Posterior vena cava (tissue), 2 donors: ENCODE data around the gene KCND3. TPM values are rescaled to one million over a fixed set of nuclear protein-coding genes. Genes with fewer than 3 reads are reported as not detected.

ENCODE experiments used
- DNase-seq: peaks from one replicate; pipeline ENCODE4 v3.0.0-alpha.2; 2020; ENCODE audit warnings: low spot score
- intact Hi-C, 2 donors: fragments of 100-400 bp; cut with DNase I; formaldehyde crosslinking; loops; one replicate each; pipeline versions ENCODE4 v1.14.1 to v1.14.2; 2022 to 2023
- total RNA-seq, 2 donors: library from RNA; stranded (reverse); fragmentation: NEBNext Ultra II Directional; extraction: Animal tissue kit (Norgen Biotek cat#: 25700); gene quantifications; one replicate each; pipeline ENCODE4 v1.2.1, GENCODE V29; 2021
- donor health status: DM: yes; HTN: yes; CAD: no.
- donor health status: DM: yes; HTN: yes; CAD: no.

KCND3 gene
- total RNA-seq, 2 donors from 2014 or later = 24.6 to 27.8 TPM

DNA sequence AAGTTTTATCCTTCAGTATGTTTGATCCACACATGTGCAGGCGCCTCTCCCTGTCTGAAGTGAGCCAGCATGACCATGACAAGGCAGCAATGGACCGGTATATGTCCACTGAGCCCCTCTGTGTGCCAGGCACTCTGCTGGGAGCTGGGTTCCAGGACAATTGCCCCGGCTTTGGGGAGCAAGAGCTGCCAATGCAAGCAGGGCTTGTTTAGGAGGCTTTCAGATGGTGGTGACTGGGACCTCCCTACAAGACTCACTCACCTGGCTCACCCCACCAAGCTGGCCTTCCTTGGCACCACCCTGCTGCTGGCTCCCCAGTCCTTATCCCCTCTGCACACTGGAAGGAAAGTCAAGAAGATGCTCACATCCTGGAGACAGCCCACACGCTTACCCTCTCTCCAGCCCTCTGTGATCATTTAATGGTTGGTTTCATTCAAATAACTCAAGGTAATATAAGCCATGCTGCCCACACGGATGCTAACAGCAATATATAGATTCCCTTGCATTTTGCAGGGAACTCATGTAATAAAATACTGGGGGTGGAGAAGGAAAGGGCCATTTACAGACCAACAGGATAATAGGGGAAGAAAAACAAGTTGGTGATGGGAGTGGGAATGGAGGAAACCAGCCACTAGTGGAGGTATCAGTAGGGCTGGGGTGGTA is 23.6 kb downstream of the KCND3 start:
- intact Hi-C loops = no loop called here

DNA sequence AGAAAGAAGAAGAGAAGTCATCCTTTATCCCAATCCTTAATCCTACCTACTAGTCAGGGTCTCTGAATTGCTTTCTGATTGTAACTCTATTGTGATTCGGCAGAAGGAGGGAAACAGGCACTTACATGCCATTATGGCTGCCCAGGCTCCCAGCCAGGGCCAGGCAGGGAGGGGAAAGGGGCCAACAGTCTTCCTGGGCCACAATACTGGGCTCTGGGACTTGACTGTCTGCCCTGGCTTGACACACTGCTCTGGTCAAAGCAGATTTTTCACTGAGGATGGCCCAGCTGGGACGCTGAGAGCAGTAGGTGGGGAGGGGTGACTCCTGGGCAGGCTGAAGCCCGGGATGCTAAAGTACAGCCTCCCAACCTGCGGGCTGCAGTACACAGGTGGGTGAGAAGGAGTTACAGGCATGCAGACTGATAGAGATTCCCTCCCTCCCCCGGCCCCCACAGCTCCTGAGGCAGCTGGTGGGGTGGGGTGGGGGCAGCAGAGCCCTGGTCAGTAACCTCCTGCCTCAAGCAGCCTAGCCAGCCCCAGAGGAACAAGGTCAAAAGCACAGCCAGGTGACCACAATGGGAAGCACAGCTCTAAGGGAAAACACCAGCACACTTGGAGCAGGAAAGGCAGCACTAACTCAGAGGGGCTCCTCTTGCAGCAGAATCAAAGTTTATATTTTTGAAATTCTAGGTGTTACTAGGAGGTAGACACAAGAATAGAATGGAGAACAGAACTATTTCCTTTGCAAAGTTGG is 25.3 kb downstream of the KCND3 start:
- peak; percentile 53 for DNase-seq
- intact Hi-C loops = no loop called here

More for the DNA sequence above, 23.6 kb downstream of the KCND3 start:
- peak; percentile 51 for DNase-seq

DNA sequence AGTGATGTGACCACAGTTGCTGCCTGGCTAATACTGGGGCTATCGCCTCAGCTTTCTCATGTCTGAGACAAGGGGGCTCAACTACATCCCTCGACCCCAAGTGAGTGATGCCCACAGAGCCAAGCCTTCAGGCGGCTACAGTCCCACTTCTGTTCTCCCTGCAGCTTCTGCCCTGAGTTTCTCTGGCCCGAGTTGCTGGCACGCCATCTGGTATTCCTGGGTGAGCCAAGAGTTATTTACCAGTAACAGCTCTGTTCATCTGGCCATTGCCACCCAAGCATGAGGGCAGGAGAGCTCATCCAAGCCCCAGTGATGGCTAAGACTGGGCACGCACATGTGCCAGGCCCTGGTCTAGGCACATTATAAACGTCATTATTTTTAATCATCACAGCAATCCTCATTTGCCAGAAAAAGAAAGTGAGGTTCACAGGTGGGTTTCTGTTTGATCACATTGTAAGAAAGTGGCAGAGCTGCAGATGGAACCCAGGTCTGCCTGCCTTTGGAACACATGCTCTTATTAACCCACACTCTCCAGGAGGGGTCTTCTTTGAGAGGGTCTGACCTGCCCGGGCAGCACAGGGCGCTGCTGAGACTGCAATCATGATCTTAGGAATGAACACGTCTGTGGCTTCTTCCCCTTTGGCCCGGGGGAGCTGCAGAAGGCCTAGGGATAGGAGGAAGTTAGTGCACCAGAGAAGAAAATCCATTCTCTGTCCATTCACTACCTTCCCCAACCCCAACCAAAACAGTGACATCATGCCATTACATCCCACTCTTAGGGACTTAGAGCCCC is 27.5 kb downstream of the KCND3 start:
- peak; percentile 64 for DNase-seq
- intact Hi-C loops = no loop called here

DNA sequence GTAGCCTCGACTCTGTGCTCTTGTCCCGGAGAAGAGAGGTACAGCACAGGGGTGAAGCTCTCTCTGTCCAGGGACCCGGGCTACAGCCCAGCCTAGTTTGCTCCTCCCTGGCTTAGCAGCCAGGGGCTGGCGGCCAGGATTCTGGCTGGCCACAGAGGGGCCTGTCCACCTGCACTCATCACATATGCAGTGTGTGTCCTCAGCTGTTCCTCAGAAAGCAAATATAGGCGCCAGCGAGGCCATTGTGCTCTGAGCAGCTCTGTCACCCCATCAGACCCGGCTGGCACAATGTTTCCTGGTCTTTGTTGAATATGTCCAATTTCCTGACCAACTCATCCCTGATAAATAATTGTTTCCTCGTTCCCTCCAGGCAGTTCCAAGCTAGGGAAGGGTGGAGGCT is 28.5 kb downstream of the KCND3 start:
- intact Hi-C loops = no loop called here
- peak; percentile 54 for DNase-seq

DNA sequence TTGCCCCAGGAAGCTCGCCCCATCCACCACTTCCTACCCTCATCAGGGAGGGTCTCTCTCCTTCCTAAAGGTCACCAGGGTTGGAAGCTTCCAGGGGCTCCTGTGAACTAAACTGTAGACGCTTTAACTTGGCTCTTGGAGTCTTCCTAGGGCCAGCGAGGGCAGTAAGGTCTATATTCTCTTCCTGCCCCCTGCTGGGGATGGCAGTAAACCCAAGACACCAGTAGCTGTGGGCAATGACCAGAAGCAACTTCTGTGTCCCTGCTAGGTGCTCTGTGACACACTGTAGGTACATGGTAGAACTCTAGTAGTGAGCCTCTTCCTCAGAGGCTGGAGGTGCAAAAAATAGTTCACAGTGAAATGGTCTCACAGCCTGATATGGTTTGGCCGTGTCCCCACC is 30.0 kb downstream of the KCND3 start:
- intact Hi-C loops = no loop called here
- DNase-seq = peak; percentile 29

DNA sequence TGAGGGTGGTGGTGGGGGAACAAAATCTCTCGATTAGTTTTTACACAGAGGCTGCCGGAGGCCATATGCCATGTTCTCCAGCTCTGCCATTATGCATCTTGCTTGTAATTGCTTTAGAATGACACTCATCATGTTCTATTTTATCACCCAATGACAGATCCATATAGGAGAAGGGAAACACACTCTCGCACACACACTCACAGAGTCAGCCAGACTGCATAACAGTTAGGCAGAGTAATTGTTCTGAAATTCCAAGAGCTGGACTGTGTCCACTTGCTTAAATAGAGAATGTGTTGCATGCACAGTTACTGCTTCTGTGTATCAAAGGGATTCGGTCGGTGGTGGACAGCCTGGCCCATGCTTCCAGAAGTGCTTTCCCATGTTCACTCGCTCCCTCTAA is 30.6 kb downstream of the KCND3 start:
- intact Hi-C loops = no loop called here
- no peak for DNase-seq

DNA sequence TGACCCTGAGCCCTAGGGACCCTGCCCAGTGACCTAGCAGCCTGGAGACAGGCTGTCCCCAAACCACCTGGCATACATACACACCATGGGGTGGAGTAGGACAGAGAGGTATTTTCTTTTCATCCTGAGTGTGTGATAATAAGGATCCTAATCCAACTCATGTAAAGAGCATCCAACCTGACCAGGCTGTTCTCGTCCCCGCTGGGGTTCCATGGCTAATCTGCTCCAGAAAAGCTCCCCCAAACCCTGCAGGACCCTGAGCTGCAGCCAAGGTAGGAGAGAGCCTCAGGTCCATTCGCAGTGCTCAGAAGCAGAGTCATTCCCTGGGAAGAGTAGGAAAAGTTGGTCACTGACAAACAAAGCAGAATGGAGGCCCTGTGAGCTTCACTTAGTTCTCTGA is 31.4 kb downstream of the KCND3 start:
- DNase-seq = peak; percentile 2
- intact Hi-C loops = no loop called here

DNA sequence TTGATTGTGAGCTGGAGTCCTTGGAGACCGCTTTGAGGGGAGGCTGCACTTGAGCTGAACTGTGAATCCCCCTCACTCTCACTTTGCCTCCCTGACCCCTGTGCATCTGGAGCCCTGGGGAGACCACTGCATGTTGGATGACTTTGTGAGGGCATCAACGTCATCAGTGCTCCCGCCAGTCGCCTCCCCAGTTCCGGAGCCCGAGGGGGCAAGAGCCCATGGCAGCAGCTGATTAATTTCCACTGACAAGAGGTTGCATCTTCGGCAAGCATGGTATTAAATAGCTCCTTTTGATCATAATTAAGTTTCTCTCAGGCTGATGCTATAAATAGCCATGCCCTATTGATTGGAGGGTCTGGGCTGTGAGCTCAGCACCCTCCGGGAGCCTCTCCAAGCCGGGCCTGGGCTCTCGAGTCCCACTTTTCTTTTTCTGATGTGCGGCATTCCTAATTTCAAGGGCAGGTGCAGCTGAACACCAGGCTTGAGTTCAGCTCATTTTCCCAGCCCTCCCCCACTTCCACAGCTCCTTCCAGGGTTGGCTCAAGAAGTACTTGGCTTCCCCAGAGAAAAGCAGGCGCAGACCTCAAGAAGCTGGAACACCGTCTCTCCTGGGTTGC is 33.2 kb downstream of the KCND3 start:
- intact Hi-C loops = no loop called here
- peak; percentile 56 for DNase-seq

DNA sequence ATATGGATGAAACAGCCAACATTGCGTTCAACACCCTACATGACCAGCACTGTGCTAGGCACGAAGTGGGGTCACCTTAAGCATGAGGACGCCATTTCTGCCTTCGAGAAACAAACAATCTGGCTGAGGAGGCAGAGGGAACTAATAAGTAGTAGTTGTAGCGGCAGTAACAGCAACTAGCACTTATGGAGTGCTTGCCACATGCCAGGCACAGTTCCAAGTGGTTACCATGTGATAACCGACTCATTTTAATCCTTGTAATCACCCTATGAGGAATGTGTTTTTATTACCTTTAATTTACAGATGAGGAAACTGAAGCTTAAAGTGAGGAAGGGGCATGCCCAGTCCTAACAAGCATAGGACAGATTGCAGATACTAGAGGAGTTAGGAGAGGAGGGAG is 33.7 kb downstream of the KCND3 start:
- intact Hi-C loops = no loop called here
- peak; percentile 25 for DNase-seq

DNA sequence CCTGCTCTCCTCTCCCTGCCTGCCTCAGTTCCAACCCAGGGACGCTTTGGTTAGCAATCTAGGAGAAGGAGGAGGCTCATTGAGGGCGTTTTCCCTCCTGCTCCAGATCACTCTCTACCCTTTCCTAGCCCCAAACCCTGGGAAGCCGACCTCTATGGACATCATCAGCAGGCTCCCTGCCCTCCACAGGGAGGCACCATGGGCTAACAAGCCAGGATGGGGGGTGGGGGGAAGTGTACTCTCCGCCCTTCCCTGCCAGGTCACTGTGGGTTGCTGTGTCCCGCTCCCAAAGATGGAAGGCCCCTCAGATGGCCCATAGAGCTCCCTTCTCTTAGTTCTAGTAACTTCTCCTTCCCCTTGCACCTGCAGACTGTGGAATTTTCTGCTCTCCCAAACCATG is 35.7 kb downstream of the KCND3 start:
- peak; percentile 24 for DNase-seq
- intact Hi-C loops = no loop called here

DNA sequence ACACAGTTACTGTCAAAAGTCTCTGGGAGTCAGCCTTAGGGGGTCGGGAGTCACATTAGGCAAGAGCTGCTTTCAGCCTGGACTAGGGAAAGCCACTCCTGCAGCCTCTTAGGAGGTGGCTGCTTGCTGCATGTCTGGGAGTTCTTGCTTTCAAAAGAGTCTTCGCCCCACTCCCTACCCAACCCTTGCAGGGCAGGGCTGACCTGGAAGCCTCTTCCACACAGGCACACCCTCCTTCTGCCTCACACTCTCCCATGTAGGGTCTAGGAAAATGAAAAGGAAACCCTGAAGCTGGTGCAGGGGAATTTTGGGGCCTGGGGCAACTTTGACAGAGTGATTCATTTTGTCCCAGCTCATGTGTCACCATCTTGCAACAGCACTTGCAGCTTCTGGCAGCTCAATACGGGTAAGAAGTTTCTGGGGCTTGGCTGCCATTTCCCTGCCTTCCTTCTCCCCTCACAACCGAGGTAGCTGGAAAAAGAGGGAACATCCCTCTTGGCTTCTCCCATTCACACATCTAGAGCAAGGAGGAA is 37.3 kb downstream of the KCND3 start:
- intact Hi-C loops = no loop called here
- DNase-seq = no peak

DNA sequence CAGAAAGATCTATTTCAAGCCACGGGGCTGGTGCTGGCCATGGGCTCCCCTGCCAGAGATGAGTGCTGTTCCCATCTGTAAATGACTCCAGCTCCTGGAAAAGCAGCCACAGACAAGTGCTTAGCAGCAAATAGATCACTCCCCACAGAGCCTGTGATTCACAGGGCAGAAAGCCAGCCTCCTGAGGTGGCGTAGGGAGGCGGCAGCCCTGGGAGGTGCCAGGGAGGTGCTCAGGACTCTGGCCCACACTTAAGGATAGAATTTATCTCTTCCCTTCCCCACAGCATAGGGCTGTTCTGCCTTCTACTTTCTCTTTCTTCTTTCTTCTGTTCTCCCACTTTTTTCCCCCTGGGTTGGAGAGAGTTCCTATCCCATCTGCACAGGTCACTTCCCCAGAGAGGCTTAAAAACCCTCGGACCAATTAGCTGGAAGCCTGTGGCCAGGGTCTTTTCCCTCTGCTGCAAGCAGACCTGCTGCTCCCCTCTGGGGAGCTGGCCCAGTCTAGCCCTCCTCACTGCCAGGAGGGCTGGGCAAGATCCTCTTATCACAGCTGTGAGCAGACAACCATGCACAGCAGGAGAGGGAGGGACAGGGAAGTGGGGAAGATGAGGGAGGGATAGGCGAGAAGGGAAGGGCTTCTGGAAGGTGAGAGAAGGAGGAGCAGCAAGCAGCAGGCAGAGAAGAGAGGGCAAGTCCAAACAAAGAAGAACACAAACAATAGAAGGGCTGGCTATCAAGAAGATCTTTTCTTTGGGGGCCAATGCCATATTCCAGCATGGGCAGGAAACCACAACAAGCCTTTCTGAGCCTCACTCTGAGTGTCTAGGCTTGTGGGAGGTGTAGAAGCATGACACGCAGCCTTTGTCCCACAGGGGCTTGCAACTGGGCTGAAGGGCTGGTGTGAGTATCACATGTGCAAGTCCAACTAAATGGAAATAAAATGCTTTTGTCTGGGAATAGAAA is 41.0 kb downstream of the KCND3 start:
- intact Hi-C loops = no loop called here
- peak; percentile 80 for DNase-seq

DNA sequence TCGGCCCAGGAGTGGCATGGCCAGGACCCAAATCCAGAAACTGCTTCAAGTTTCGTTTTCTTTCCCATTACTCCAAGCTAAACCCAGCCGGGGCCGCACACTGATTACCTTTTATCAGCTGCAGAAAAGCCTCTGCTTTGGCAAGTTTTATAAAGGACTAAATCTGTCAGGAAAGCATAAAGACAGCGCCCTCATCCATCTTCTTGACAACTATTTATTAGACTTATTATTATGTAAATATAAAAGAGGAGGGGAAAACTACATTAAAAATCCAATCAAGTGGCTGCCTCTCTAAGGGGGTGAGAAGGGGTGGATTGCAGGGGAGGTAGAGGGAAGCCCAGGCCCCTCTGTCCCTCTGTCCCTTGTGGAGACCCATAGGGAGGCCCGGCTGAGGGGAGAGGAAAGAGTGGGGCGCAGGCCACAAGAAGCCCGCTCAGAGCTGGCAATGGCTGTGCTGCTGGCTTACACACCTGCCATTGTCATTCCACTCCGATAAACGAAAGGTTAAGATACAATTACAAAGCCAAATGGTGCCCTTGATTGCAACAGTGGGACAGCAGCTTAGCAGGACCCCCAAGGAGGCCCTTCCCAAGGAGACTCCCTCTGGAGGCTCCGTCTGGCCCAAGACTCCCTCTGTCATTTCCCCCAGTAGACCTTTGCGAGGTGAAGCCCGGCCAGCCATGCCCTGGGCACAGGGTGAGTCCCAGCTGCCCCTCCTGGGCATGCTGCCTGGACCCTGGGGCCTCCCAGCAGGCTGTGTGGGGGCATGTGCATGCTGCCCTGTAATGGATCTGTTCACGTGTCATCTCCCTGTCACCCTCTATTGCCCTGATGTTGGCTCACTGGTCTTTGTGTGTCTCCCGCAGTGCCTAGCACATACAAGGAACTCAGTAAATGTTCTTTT is 45.4 kb downstream of the KCND3 start:
- DNase-seq = no peak
- intact Hi-C loops = no loop called here

DNA sequence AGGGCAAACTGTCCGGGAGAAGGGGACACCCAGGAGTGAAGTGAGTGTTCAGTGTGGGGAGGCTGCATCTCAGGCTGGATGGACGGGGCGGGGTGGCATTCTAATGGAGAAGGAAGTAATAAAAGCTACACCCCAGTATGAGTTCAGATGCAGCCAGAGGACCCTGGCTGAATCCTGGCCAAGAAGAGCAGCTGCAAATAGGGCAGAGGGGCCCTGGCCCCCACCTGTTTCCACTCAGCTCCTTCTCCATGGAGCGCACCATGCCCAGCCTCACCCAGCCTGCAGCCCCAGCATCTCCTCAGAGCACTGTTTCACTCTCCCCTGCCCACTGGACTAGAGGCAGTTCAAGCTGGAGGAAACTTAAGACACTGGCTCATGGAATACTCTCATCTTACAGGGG is 46.4 kb downstream of the KCND3 start:
- DNase-seq = no peak
- intact Hi-C loops = no loop called here

DNA sequence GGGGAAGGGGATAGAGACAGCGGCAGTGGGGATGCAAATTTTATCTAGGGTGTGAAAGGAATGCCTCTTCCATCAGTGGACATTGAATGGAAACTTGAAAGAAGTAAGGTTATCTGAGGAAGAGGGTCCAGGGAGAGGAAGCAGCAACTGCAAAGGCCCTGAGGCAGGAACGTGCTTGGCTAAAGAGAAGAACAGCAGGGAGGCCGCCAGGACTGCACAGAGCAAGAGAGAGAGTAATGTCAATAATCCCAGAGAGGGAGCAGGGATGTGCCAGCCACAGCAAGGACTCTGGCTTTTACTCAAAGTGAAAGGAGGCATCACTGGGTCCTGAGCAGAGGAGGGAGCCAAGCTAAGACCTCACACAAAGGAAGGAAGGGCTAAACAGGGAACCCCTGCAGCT is 50.9 kb downstream of the KCND3 start:
- intact Hi-C loops = no loop called here
- DNase-seq = no peak

DNA sequence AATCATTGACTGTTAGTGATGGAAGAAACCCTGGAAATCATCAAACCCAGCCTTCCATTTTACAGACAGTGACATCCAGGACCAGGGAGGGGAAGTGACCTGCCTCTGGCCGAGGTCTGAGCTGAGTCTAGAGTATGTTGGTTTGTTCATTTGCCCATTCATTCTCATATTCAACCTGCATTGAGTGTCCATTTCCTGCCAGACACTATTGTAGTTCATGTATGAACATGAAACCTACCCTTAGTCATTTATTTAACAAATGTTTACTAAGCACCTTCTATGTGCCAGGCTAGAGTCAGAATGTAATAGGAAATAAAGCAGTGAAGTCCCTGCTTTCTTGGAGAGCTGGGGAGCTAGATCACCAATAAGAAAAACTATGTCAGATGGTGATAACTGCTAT is 51.3 kb downstream of the KCND3 start:
- no peak for DNase-seq
- intact Hi-C loops = no loop called here

DNA sequence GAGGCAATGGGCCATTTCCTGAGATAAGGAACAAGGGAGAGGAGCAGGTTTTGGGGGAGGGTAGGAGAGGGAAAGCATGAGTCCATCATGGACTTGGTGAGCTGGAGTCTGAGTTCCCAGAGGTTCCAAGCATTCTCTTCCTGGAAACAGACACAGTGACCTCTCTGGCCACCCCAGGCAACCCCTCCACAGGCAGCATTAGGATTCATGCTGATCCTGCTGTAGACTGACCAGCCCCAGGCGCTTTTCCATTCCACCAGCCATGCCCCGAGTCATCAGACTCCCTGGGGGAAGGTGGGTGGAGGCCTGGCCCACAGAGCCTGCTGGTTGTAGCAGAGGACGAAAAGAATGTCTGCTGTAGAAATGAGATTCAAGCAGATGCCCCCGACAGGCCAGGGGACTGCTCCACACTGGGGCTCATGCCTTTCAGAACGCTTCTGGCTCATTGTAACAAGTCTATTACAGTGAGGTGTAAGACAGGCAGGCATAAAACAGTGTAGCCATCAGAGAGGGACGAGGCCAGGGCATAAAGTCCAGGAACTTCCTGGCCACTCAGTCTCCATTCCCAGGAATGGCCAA is 52.2 kb downstream of the KCND3 start:
- no peak for DNase-seq
- intact Hi-C loops = no loop called here
